Measurements from ENCODE around the gene DUOXA1.

DUOXA1 gene

DNA sequence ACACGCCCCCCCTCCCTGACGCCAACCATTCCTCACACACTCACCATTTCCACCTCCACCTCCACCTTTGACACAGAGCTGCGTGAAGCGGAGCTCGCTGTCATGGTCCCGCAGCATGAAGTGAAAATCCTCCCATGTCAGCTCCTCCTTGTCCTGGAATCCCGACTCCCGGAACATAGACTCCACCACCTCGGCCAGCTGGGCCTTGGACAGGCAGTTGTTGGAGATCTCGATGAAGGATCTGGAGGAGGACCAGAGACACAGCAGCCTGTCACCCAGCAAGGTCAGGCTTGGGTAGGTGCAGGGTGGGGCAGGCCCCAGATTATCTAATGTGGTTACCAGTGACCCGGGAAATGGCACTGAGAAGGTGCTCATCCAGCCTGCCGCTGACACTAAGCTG lies 27.9 kb downstream of the DUOXA1 start:
- TF ChIP-seq ZFX (IDR thresholded peaks at IDR 0.05) (no peak), CTCF (conservative IDR thresholded peaks at IDR 0.05) (no peak)
- no peak overlapping the region for H3K27ac ChIP-seq

- TF ChIP-seq CTCF (conservative IDR thresholded peaks at IDR 0.05) = no peak
- no peak for TF ChIP-seq ZFX (IDR thresholded peaks at IDR 0.05)
- H3K27ac ChIP-seq = no peak overlapping the region
These were observed 28.6 kb downstream of the DUOXA1 start for GRCh38 chr15:45100884-45101625.

- no peak overlapping the region for H3K27ac ChIP-seq
- TF ChIP-seq CTCF (conservative IDR thresholded peaks at IDR 0.05) = no peak
- TF ChIP-seq ZFX (IDR thresholded peaks at IDR 0.05) = no peak
These were observed 30.0 kb downstream of the DUOXA1 start for GRCh38 chr15:45099549-45100165.

GRCh38 chr15:45097466-45097865 lies 32.2 kb downstream of the DUOXA1 start:
- H3K27ac ChIP-seq = no peak overlapping the region
- TF ChIP-seq CTCF (conservative IDR thresholded peaks at IDR 0.05) (no peak), ZFX (IDR thresholded peaks at IDR 0.05) (no peak)

DNA sequence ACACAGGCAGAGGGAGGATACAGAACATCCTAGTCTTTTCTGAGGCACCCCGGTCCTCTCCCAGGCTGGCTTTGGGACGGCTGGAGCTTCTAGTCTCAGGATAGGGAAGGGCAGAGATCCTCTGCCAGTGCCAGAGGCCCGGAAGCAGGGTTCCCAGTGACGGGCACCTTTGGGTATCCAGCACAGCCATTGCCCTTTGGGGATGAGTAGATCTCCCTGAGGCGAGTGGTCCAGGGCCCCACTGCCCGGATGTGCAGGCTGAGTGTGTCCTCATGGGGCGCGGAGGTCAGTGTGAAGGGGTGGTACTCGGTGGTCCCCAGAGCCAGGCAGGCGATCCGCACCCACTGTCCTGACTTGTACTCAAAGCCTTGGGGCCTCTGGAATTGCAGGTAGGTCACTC lies 34.0 kb downstream of the DUOXA1 start:
- no peak overlapping the region for H3K27ac ChIP-seq
- TF ChIP-seq CTCF (conservative IDR thresholded peaks at IDR 0.05) = no peak
- TF ChIP-seq ZFX (IDR thresholded peaks at IDR 0.05) = no peak

DNA sequence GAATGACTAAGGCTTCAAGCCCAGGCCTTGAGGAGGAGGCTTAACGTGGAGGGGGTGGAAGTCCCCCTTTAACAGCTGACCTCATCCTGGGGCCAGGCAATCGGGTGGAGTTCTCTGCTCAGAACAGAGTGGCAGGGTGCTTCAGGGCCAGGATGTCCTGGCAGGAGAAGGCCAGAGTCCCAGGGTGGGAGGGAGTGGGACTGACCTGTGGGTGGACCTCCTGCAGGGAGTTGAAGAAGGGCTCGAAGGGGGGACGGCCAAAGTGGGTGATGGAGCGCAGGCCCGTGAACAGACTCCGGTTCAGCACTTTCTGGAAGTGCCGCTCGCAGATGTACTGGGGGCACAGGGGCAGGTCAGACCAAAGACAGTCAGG lies 35.3 kb downstream of the DUOXA1 start:
- TF ChIP-seq CTCF (conservative IDR thresholded peaks at IDR 0.05) = no peak
- no peak for TF ChIP-seq ZFX (IDR thresholded peaks at IDR 0.05)
- H3K27ac ChIP-seq = no peak overlapping the region

GRCh38 chr15:45093622-45094357 lies 35.9 kb downstream of the DUOXA1 start:
- H3K27ac ChIP-seq = no peak overlapping the region
- TF ChIP-seq CTCF (conservative IDR thresholded peaks at IDR 0.05) (no peak), ZFX (IDR thresholded peaks at IDR 0.05) (no peak)

Data from C4-2B (cell line).